GM23338 (cell line): Measurements from ENCODE around the gene ZNF236. TPM values are rescaled to one million over a fixed set of nuclear protein-coding genes. Genes with fewer than 3 reads are reported as not detected.

Experiments
- ATAC-seq: fragments of 200-7000 bp; cut with Tn5 transposase; 3 replicates; pipeline ENCODE4 v1.9.1; 2020
- DNase-seq: peaks from one replicate; pipeline ENCODE4 v3.0.0-alpha.2; 2015; ENCODE audit warnings: low spot score
- H2AFZ ChIP-seq: fragments of 200-600 bp; sonication (generic); 2 replicates; pipeline ENCODE4 v1.8.0; 2016; ENCODE audit warnings: antibody characterized with exemption, mild to moderate bottlenecking, moderate library complexity
- H3F3A ChIP-seq: fragments of 200-600 bp; sonication (generic); replicated peaks from 2 replicates; pipeline ENCODE4 v1.8.0; 2017; ENCODE audit warnings: antibody characterized with exemption, mixed run types, low read depth
- H3K27ac ChIP-seq: fragments of 200-600 bp; sonication (generic); 2 replicates; pipeline ENCODE4 v1.6.1; 2016; ENCODE audit warnings: low read depth
- H3K27me3 ChIP-seq: fragments of 200-600 bp; sonication (generic); 2 replicates; pipeline ENCODE4 v1.8.0; 2016; ENCODE audit warnings: mild to moderate bottlenecking, mixed run types, moderate library complexity; ENCODE audit not compliant: insufficient read depth
- H3K36me3 ChIP-seq: fragments of 200-600 bp; sonication (generic); 2 replicates; pipeline ENCODE4 v1.8.0; 2016; ENCODE audit warnings: mild to moderate bottlenecking; ENCODE audit not compliant: insufficient read depth
- H3K4me1 ChIP-seq: fragments of 200-600 bp; sonication (generic); 2 replicates; pipeline ENCODE4 v1.8.0; 2016; ENCODE audit warnings: mild to moderate bottlenecking, moderate library complexity; ENCODE audit not compliant: insufficient read depth
- H3K4me2 ChIP-seq: fragments of 200-600 bp; sonication (generic); 2 replicates; pipeline ENCODE4 v1.7.1; 2017; ENCODE audit warnings: mixed run types
- H3K4me3 ChIP-seq: fragments of 200-600 bp; sonication (generic); 2 replicates; pipeline ENCODE4 v1.6.1; 2016; ENCODE audit warnings: mixed run types
- H3K79me2 ChIP-seq: fragments of 200-600 bp; sonication (generic); replicated peaks from 2 replicates; pipeline ENCODE4 v1.8.0; 2017; ENCODE audit warnings: mild to moderate bottlenecking; ENCODE audit not compliant: insufficient read depth
- H3K9me2 ChIP-seq: fragments of 200-600 bp; sonication (generic); 2 replicates; pipeline ENCODE4 v1.8.0; 2017; ENCODE audit not compliant: insufficient read depth
- H4K20me1 ChIP-seq: fragments of 200-600 bp; sonication (generic); replicated peaks from 2 replicates; pipeline ENCODE4 v1.8.0; 2017; ENCODE audit warnings: mild to moderate bottlenecking; ENCODE audit not compliant: insufficient read depth
- H3K27ac Mint-ChIP-seq: 2 replicates; pipeline ENCODE4 v1.8.0; 2020; ENCODE audit warnings: inconsistent platforms, mild to moderate bottlenecking, moderate library complexity, mixed read lengths
- H3K27me3 Mint-ChIP-seq: 3 replicates; pipeline ENCODE4 v1.8.0; 2022; ENCODE audit warnings: low read depth, mild to moderate bottlenecking, moderate library complexity, mixed read lengths, inconsistent platforms; ENCODE audit not compliant: insufficient read depth, poor library complexity
- H3K36me3 Mint-ChIP-seq: 3 replicates; pipeline ENCODE4 v1.8.0; 2021; ENCODE audit warnings: low read depth, mild to moderate bottlenecking, inconsistent platforms, moderate library complexity, mixed read lengths
- H3K4me1 Mint-ChIP-seq: 3 replicates; pipeline ENCODE4 v1.8.0; 2020; ENCODE audit warnings: mild to moderate bottlenecking, inconsistent platforms, mixed read lengths
- H3K4me3 Mint-ChIP-seq: 3 replicates; pipeline ENCODE4 v1.8.0; 2021; ENCODE audit warnings: moderate library complexity, mild to moderate bottlenecking, inconsistent platforms, mixed read lengths
- H3K9me3 Mint-ChIP-seq: 3 replicates; pipeline ENCODE4 v1.8.0; 2020; ENCODE audit warnings: moderate library complexity, mild to moderate bottlenecking, inconsistent platforms, mixed read lengths
- CREB1 ChIP-seq: fragments of 250-450 bp; sonication (Bioruptor Pico); IDR thresholded peaks from 2 replicates; pipeline ENCODE4 v1.5.0; 2020; ENCODE audit warnings: low read depth, mild to moderate bottlenecking, moderate library complexity
- CTCF ChIP-seq, 2 experiments: fragments of 200-600 bp in 1 of 2; sonication (generic) in 1 of 2; conservative IDR thresholded peaks; 2 replicates each; pipeline versions ENCODE4 v1.5.1 to v1.6.1; 2016 to 2017; ENCODE audit warnings: antibody characterized with exemption in 2 of 2, low read depth in 2 of 2, mild to moderate bottlenecking in 2 of 2, moderate library complexity in 1 of 2
- ETS1 ChIP-seq: IDR thresholded peaks from 2 replicates; pipeline ENCODE4 v1.6.1; 2016; ENCODE audit warnings: antibody characterized with exemption
- EZH2 ChIP-seq: fragments of 200-600 bp; sonication (generic); IDR thresholded peaks from one replicate; pipeline ENCODE4 v1.8.0; 2017; ENCODE audit warnings: antibody characterized with exemption, mild to moderate bottlenecking, low read depth; ENCODE audit not compliant: unreplicated experiment
- EZH2phosphoT487 ChIP-seq: fragments of 200-600 bp; sonication (generic); IDR thresholded peaks from one replicate; pipeline ENCODE4 v1.8.1; 2018; ENCODE audit warnings: antibody characterized with exemption; ENCODE audit not compliant: unreplicated experiment
- JUNB ChIP-seq: IDR thresholded peaks from one replicate; pipeline ENCODE4 v1.6.1; 2016; ENCODE audit warnings: antibody characterized with exemption; ENCODE audit not compliant: unreplicated experiment
- NANOG ChIP-seq: IDR thresholded peaks from 2 replicates; pipeline ENCODE4 v1.6.1; 2016; ENCODE audit warnings: antibody characterized with exemption, borderline replicate concordance
- POLR2AphosphoS5 ChIP-seq: IDR thresholded peaks from 2 replicates; pipeline ENCODE4 v1.6.1; 2016; ENCODE audit warnings: antibody characterized with exemption, low read depth
- REST ChIP-seq: IDR thresholded peaks from one replicate; pipeline ENCODE4 v1.6.1; 2018; ENCODE audit warnings: antibody characterized with exemption; ENCODE audit not compliant: unreplicated experiment
- STAT1 ChIP-seq: IDR thresholded peaks from one replicate; pipeline ENCODE4 v1.6.1; 2016; ENCODE audit warnings: antibody characterized with exemption; ENCODE audit not compliant: unreplicated experiment
- ZNF114 ChIP-seq: fragments of 250-450 bp; sonication (Bioruptor Pico); IDR thresholded peaks from 2 replicates; pipeline ENCODE4 v1.5.0; 2020; ENCODE audit warnings: mild to moderate bottlenecking, moderate library complexity
- ZNF331 ChIP-seq: fragments of 250-450 bp; sonication (Bioruptor Pico); IDR thresholded peaks from 2 replicates; pipeline ENCODE4 v1.5.0; 2020; ENCODE audit warnings: low read depth, mild to moderate bottlenecking, moderate library complexity
- ZNF462 ChIP-seq: fragments of 250-450 bp; sonication (Bioruptor Pico); IDR thresholded peaks from 2 replicates; pipeline ENCODE4 v1.5.0; 2020; ENCODE audit warnings: mild to moderate bottlenecking, moderate library complexity
- polyA plus RNA-seq: library from polyadenylated mRNA; unstranded; fragments of >200 nt; fragmentation: Nextera tagmentation; extraction: Ambion mirVana; gene quantifications from 2 replicates; pipeline ENCODE4 v1.2.1, GENCODE V29; 2016
- total RNA-seq: library from RNA; depleted of rRNA; stranded (reverse); fragments of >200 nt; shearing (Covaris generic); gene quantifications from 2 replicates; pipeline ENCODE4 v1.2.3, GENCODE V29; 2014

ZNF236 gene
- total and polyA plus RNA-seq, 2 experiments from 2014 or later: 8.9 to 16.3 TPM

- Histone ChIP-seq H3K27ac (no peak overlapping the region), H4K20me1 (no peaks in the 10 kb centered on the region; the same call in 1 of the 2 replicates), H3K4me2 (no peak overlapping the region), H3K4me1 (no peaks in the 10 kb centered on the region), H2AFZ (no peak overlapping the region), H3K4me3 (no peak overlapping the region), H3K9me2 (no peaks in the 10 kb centered on the region), H3K79me2 (no peaks in the 10 kb centered on the region), H3K36me3 (no peaks in the 10 kb centered on the region), H3F3A (no peaks in the 10 kb centered on the region), H3K27me3 (no peaks in the 10 kb centered on the region)
- ATAC-seq (no peak), DNase-seq (no peak)
- Mint-ChIP-seq H3K4me3 (no peak overlapping the region), H3K9me3 (no peaks in the 10 kb centered on the region), H3K4me1 (0 out of 3 replicates have a peak, but pooled peaks cover 4% of the 10 kb centered on the region), H3K27ac (no peak overlapping the region), H3K27me3 (no peaks in the 10 kb centered on the region), H3K36me3 (peaks cover 30% of the 10 kb centered on the region)
- TF ChIP-seq ZNF462: no peak
- TF ChIP-seq ZNF331: no peak
- TF ChIP-seq NANOG: no peak
- no peak for TF ChIP-seq CTCF (conservative IDR thresholded peaks at IDR 0.05; ENCODE audit: low read depth in 2 of 2)
- no peak for TF ChIP-seq EZH2phosphoT487
- no peak for TF ChIP-seq ETS1
- TF ChIP-seq STAT1: no peak
- no peak for TF ChIP-seq REST
- TF ChIP-seq ZNF114 (CRISPR knock-in tag): no peak
- TF ChIP-seq EZH2: no peak
- TF ChIP-seq CREB1 (CRISPR knock-in tag): no peak
- no peak for TF ChIP-seq JUNB
- TF ChIP-seq POLR2AphosphoS5: no peak
Observed at GRCh38 chr18:76951456-76952247, 129.3 kb downstream of the ZNF236 start.
